ENCODE results near the gene PBX1.

The PBX1 gene

GRCh38 chr1:164660412-164660772 lies 101.4 kb downstream of the PBX1 start:
- peak overlapping the region; percentile 78 for H3K27ac ChIP-seq
- TF ChIP-seq CTCF (conservative IDR thresholded peaks at IDR 0.05) = no peak

- H3K27ac ChIP-seq = peak overlapping the region; percentile 78
- no peak for TF ChIP-seq CTCF (conservative IDR thresholded peaks at IDR 0.05)
Observed at GRCh38 chr1:164660775-164661174, 101.8 kb downstream of the PBX1 start.

GRCh38 chr1:164662462-164662861 lies 103.5 kb downstream of the PBX1 start:
- no peak overlapping the region for H3K27ac ChIP-seq
- TF ChIP-seq CTCF (conservative IDR thresholded peaks at IDR 0.05) = no peak

GRCh38 chr1:164662955-164663354 lies 104.0 kb downstream of the PBX1 start:
- TF ChIP-seq CTCF (conservative IDR thresholded peaks at IDR 0.05) = no peak
- H3K27ac ChIP-seq = no peak overlapping the region

- H3K27ac ChIP-seq = no peak overlapping the region
- no peak for TF ChIP-seq CTCF (conservative IDR thresholded peaks at IDR 0.05)
Observed at GRCh38 chr1:164664127-164664526, 105.1 kb downstream of the PBX1 start.

GRCh38 chr1:164667001-164667400 lies 108.0 kb downstream of the PBX1 start:
- no peak overlapping the region for H3K27ac ChIP-seq

GRCh38 chr1:164667600-164667999 lies 108.6 kb downstream of the PBX1 start:
- TF ChIP-seq CTCF (conservative IDR thresholded peaks at IDR 0.05) = no peak
- no peak overlapping the region for H3K27ac ChIP-seq

More at GRCh38 chr1:164667001-164667400, 108.0 kb downstream of the PBX1 start:
- no peak for TF ChIP-seq CTCF (conservative IDR thresholded peaks at IDR 0.05)

Data from VCaP (cell line).